Fibroblast of villous mesenchyme (primary cell): ENCODE results near the gene NHERF2. TPM values are rescaled to one million over a fixed set of nuclear protein-coding genes. Genes with fewer than 3 reads are reported as not detected.
A peak's percentile ranks its signal among the peaks of the same experiment; 100 is the strongest.

Experiments
- DNase-seq: peaks from one replicate; pipeline ENCODE4 v3.0.0-alpha.2; 2010; ENCODE audit warnings: low read depth
- H3K4me3 ChIP-seq: 2 replicates; pipeline ENCODE4 v1.5.1; 2011; ENCODE audit warnings: low read depth, mild to moderate bottlenecking, low read length
- total RNA-seq: library from RNA; depleted of rRNA; stranded (reverse); fragments of >200 nt; gene quantifications from 2 replicates; pipeline ENCODE4 v1.2.3, GENCODE V29; 2012
- TF ChIP-seq, protein P1 (sequence below): IDR thresholded peaks from 2 replicates; pipeline ENCODE4 v1.5.1; 2012; ENCODE audit warnings: low read depth, mild to moderate bottlenecking, low read length; ENCODE audit not compliant: insufficient read depth

The NHERF2 gene
- total RNA-seq, 1 donor, result 52.7 TPM

DNA sequence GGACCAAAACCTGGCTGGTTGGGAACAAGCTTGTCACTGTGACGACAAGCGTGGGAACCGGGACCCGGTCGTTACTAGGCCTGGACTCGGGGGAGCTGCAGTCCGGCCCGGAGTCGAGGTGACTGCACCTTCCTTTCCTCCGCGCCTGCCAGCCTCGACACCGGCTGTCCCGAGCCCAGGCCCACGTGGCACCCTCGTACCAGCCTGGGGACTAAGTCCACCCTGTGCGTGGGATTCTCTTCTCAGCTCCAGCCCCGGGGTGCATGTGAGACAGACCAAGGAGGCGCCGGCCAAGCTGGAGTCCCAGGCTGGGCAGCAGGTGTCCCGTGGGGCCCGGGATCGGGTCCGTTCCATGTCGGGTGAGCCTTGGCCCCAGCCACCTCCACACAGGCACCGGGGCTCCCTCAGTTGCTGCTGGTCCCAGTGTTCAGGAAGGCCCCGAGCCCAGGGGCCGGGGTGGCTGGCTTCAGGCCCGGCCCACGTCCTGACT, 52.7 kb downstream of the NHERF2 start:
- TF ChIP-seq, protein P1, sequence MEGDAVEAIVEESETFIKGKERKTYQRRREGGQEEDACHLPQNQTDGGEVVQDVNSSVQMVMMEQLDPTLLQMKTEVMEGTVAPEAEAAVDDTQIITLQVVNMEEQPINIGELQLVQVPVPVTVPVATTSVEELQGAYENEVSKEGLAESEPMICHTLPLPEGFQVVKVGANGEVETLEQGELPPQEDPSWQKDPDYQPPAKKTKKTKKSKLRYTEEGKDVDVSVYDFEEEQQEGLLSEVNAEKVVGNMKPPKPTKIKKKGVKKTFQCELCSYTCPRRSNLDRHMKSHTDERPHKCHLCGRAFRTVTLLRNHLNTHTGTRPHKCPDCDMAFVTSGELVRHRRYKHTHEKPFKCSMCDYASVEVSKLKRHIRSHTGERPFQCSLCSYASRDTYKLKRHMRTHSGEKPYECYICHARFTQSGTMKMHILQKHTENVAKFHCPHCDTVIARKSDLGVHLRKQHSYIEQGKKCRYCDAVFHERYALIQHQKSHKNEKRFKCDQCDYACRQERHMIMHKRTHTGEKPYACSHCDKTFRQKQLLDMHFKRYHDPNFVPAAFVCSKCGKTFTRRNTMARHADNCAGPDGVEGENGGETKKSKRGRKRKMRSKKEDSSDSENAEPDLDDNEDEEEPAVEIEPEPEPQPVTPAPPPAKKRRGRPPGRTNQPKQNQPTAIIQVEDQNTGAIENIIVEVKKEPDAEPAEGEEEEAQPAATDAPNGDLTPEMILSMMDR, result no peak
- no peak for DNase-seq
- no peak overlapping the region for H3K4me3 ChIP-seq

DNA sequence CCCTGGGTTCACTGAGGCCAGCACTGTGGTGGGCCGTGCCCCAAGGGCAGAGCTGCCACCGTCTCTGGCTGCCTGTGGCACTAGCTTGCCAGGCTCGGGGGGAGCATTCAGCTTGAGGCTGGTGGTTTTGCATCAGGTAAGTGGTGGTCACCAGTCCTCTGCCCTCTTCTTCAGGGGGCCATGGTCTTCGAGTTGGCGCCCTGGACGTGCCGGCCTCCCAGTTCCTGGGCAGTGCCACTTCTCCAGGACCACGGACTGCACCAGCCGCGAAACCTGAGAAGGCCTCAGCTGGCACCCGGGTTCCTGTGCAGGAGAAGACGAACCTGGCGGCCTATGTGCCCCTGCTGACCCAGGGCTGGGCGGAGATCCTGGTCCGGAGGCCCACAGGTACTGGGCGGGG, 53.3 kb downstream of the NHERF2 start:
- TF ChIP-seq, protein P1, result no peak
- no peak for DNase-seq

DNA sequence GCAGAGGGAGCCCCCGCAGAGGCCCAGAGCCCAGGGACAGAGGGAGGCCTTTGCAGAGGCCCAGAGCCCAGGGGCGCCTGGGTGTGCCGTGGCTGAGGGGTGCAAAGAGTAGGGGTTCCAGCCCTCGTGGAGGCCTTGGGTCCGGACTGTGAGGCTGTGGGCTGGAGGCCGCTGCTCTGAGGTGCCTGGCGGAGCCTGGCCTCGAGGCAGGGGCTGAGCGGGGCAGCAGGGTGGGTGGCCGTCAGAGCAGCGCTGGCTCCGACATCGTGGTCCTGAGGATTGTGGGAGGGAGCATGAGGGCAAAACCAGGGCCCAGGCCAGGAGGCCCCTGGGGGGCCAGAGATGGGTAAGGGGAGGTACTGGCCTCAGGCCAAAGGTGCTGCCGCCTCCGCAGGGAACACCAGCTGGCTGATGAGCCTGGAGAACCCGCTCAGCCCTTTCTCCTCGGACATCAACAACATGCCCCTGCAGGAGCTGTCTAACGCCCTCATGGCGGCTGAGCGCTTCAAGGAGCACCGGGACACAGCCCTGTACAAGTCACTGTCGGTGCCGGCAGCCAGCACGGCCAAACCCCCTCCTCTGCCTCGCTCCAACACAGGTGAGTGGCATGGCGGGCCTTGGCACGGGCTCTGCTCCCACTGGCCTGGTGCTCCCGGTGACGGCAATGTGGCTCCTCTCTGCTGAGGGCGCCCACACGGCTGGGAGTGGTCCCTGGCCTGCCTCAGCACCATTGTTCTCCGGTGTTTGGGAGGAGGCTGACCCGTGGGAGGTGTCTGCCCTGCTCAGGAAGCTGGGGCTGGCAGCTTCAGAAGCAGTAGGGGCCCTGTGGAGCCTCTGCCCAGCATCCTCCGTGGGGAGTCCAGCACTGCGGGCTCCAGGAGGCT, 54.7 kb downstream of the NHERF2 start:
- no peak for DNase-seq

More for the DNA sequence above, 53.3 kb downstream of the NHERF2 start:
- no peak overlapping the region for H3K4me3 ChIP-seq

DNA sequence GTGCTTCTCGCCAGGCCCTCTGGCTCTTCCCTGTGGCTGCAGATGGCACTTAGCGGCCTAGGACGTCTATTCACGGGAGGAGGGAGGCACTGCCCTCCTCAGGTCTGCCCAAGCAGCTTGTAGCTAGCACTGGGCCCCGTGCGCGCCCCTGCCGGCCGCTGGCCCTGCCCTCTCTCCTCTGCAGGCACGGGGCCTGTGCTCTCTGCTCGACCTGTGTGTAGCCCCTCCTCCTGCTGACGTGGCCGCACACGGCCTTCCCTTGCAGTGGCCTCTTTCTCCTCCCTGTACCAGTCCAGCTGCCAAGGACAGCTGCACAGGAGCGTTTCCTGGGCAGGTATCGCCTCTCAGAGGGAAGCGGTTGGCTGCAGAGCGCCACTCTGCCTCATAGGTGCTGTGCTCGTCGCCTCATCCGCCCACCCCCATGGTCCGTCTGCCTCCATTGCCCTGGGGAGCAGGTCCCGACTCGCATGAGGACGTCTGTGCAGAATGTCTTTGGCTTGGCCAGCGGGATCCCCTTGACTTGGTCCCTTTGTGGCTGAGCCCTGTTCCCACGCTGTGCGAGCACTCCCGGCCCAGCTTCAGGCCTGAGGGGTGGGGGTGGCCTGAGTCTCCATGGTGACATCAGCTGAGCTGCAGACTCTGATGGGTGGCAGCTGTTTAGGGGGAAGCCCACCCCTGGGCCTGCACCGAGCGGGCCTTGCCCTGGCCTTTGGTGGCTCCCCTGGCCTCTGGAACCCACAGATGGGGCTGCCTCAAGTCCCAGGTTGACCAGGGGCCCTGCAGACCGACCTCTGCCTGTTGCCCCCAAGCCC, 55.7 kb downstream of the NHERF2 start:
- TF ChIP-seq, protein P1, result no peak
- DNase-seq, result peak; percentile 62
- H3K4me3 ChIP-seq, result no peak overlapping the region

More for the DNA sequence above, 54.7 kb downstream of the NHERF2 start:
- H3K4me3 ChIP-seq, result no peak overlapping the region
- TF ChIP-seq, protein P1, result no peak

DNA sequence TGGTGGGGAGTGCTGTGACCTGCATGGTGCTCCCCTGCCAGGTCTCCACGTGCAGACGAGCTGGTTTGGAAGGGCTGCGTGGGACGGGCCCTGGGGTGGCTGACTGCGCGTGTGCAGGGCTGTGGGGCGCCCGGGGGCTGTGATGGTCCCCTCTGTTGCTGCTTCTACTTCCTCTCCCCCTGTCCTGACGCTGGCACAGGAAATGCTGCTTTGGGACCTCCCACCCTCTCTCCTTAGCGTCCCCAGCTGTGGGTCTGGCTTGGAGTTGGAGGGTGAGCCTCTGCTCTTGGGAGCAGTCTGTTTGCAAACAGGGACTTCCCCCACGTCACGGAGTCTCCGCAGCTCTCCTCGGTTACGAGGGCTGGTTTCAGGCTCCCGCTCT, 56.3 kb downstream of the NHERF2 start:
- TF ChIP-seq, protein P1, result no peak
- DNase-seq, result no peak
- no peak overlapping the region for H3K4me3 ChIP-seq

DNA sequence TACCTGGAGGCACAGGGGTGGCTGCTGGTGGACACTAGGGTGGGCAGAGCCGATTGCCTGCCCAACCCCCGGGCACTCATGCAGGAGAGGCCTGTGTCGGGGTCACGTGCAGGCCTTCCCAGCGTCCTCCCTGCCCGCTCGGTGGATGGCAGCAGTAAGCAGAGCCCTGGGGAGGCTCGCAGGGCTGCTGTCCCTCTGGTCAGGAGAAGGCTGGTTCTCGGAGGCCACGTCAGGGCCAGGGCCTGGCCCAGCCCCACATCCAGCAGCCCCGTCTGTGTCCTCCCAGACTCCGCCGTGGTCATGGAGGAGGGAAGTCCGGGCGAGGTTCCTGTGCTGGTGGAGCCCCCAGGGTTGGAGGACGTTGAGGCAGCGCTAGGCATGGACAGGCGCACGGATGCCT, 56.7 kb downstream of the NHERF2 start:
- TF ChIP-seq, protein P1, result no peak
- no peak for DNase-seq
- H3K4me3 ChIP-seq, result no peak overlapping the region
